HG03196 (cell line): ENCODE measurements around the gene SPDYE16.
"Not testable (repeated sequence)": the region's sequence is repeated elsewhere in the genome, so short reads cannot be mapped to it uniquely, and the experiment has no call there.

Experiments used
- ATAC-seq: cut with Tn5 transposase; IDR thresholded peaks from one replicate; pipeline ENCODE4 v1.9.1; 2021; ENCODE audit not compliant: unreplicated experiment

SPDYE16 gene

DNA sequence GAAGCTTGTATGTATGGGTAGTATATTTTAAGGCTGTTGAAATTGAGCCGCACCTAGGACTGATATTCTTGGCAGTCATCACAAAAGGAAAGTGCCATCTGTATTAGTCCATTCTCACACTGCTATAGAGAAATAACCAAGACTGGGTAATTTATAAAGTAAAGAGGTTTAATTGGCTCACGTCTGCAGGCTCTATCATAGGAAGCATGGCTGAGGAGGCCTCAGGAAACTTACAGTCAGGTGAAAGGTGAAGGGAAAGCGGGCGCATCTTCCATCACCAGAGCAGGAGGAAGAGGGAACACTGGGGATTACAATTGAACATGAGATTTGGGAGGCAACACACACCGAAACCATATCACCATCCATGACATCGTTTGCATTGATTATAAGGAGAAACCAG is 8.9 kb upstream of the SPDYE16 start:
- not testable (repeated sequence) for ATAC-seq

DNA sequence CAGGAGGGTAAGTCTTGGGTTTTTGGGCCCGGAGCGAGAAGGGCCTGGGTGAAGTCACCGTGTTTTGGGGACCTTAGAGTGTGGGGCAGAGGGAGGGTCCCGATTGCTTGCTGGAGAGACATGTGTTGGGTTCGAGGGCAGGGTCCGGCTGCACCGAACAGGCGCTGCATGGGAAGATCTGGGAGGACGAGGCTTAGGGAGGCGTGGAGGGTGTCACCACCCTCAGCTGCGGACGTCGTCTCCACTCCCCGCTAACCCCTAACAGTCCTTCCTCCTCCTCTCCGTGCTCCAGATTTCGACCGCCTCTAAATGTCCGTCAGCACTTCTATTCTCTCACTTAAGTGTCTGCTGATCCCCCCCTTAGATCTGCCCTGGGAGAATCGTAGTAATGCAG is 6.8 kb upstream of the SPDYE16 start:
- not testable (repeated sequence) for ATAC-seq

DNA sequence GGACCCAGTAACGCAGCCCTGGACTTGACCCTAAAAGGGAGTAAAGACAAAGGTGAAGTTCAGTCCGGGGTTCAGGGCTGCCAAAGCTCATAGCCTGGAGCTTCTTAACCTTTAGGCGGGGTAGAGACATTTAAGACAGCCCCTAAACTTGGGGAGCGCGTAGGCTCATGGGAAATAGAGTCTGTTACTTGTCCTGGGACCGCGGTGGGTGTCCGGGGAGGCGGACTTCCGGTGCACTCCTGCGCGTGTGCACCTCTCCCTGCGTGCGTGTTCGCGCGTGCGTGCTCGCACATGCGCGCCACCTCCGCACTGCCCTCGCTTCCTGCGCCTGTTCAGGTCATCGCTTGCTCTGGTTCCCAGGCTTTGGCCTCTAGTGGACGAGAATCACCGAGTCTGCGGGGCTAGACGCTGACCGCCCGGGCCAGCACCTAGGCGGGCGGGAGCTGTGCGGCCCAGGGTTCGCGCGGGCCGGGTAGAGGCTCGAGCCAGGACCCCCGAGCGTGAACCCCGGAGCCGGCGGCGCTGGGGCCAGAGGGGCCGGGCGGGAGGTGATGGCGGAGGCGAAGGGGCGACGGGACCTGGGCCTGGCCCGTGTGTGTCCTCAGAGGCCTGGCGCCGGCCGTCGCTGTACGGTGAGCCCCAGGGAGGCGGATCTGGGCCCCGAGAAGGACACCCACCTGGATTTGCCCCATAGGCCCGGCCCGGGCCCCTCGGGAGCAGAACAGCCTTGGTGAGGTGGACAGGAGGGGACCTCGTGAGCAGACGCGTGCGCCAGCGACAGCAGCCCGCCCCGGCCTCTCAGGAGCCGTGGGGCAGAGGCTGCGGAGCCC is 6.1 kb upstream of the SPDYE16 start:
- peak; percentile 100 for ATAC-seq

DNA sequence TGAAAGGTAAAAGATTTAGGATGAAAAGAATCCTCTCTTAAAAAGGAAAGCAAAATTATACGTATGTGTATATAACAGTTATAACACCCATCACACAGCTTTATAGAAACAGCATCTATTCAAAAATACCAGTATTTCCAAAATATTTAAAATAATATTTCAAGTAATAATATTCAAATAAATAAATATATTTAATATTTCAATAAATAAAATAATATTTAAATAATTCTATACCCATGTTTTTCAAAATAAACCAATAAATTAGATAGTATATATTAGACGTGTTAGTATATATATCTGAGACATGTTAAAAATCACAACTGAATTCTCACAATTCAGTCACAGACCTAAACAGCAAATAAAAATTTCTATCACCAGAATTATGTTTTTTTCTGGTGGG is 11.5 kb downstream of the SPDYE16 start:
- ATAC-seq, result not testable (repeated sequence)

DNA sequence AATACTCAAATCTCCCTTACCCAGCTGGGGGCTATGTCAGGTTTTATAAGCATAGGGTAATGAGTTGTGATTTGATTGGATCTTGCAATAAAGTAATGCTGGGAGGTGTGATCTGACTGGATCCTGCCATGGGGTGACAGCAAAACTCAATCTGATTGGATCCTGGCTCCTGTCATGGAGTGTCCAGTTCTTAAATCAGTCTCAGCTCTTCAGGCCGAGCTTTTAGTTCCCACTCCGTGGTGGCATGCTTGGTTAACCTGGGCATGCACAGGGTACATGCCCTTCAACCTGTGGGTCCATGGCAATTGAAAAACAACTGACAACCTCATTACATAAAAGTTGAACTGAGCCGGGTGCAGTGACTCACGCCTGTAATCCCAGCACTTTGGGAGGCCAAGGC is 16.9 kb downstream of the SPDYE16 start:
- ATAC-seq, result not testable (repeated sequence)

DNA sequence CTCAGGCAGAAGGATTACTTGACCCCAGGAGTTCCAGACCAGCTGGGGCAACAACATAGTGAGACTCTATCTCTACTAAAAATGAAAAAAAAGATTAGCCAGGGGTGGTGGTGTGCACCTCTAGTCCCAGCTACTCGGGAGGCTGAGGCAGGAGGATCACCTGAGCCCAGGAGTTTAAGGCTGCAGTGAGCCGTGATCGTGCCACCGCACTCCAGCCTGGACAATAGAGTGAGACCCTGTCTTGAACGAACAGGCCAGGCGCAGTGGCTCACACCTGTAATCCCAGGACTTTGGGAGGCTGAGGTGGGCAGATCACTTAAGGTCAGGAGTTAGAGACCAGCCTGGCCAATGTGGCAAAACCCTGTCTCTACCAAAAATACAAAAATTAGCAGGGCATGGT is 26.2 kb downstream of the SPDYE16 start:
- ATAC-seq, result not testable (repeated sequence)

DNA sequence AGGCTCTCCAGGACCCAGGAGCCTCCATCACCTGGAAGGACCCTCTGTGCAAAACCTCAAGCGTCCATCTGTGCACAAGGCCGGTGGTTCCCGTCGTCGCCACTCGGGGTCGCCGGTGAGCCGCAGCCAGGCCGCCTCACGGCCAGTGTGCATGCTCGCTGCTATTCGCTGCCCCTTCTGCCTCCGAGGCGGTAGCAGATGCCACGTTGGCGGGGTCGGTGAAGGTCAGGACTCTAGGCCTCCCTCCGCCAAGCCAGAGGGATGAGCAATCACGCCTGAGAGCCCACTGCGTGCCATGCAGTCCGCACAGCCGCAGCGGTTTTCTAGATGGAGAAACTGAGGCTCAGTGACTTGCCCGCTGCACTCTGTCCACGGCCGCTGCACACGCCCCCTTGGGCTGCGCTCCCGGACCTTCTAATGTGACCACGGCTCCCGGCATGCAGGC is 27.1 kb downstream of the SPDYE16 start:
- ATAC-seq, result no peak

DNA sequence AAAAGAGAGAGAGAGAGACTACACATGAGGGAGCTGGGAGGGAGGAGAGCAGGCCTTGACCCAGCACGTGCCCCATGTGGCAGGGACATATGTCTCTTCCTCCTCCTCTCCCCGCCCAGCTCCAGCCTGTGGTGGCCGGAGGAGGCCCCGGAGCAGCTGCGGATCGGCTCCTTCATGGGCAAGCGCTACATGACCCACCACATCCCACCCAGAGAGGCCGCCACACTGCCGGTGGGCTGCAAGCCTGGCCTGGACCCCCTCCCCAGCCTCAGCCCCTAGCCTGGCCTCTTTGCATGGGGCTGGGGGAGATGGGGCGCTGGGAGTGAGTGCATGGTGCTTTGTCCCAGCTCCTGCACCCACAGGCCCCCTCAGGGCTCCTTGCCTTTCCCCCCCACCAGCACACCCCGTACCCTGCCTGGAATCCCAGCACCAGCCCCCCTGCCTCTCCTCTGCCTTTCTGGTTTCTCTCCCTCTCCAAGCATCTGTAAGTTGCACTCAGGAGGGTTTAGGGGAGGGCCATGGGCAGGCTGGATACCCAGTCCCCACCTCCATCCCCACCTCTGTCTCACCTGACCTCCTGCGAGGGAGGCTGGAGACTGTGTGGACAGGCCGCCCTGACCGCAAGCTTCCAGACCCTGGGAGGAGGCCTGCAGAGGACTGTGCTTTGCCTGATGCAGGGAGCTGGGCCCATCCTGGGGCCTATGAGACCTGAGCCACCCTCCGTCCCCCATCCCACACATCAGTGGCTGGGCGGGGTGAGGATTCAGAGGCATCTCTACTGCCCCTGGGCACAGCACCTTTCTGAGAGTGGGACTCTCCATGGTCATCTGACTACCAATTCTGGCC is 27.9 kb downstream of the SPDYE16 start:
- no peak for ATAC-seq

DNA sequence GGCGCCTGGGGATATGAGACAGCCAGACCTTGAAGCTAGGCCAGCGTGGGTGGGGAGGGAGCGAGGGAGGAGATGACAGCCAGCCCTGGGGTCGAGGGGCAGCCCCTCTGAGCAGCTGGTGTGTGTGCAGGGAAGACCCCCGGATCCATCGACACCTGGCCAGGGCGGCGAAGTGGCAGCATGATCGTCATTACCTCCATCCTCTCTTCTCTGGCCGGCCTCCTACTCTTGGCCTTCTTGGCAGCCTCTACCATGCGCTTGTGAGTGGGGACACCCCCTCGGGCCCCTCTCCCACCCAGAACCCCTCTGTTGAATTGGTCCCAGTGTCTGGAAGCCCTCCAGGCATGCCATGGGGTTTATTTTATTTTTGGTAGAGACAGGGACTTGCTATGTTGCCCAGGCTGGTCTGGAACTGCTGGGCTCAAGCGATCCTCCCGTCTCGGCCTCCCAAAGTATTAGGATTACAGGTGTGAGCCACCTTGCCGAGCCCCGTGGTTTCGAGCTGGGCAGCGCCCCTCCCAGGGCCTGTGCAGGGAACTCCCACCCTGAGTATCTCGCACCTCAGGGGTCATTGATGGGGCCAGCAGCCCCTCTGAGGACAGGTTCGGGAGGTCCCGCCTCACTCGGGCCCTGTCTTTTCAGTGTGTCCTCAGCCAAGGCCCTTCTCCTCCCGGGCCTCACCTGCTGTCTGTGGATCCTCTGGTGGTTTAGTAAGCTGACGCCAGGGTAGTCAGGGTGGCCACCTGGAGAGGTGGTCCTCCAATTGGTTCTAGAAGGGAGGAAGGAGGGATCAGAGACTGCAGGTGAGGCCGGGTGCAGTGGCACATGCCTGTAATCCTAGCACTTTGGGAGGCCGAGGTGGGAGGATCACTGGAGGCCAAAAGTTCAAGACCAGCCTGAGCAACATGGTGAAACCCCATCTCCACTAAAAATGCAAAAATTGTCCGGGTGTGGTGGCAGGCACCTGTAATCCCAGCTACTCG is 29.0 kb downstream of the SPDYE16 start:
- no peak for ATAC-seq

DNA sequence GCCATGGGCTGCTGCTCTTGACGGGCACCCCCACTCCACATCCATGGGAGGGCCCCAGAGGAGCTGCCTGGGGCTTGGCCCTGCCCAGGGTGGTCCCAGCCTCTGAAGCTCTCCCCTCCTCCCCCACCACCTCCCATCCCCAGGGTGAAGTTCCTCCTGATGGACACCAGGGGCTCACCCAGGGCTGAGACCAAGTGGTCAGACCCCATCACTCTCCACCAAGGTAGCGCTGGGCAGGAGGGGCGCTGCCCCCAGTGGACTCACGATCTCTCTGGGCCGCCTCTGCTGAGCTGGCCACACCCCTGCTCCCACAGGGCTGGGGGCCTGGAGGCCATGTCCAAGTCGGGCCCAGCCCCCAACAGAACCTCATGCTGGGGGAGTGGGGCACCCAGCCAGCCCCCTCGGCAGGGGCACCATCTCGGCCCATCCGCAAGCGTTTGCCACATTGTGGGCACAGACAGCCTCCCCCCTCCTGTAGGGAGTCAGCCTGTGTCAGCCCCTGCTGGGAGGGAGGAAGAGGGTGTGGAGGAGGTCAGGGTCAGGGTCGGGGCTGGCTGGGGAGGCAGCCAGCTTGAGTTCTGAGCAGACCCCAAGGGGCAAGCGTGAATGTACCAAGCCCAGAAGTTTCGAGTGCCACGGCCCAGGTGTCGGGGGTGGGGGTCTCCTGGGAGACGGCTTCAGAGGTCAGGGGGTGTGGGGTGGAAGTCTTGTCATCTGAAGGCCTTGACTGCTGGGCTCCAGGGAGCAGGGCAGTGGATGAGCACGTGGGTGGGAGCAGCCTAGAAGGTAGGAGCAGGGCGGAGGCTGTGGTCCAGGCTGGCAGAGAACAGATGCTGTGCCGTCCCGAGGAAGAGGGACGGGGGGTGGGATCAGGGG is 29.9 kb downstream of the SPDYE16 start:
- no peak for ATAC-seq

DNA sequence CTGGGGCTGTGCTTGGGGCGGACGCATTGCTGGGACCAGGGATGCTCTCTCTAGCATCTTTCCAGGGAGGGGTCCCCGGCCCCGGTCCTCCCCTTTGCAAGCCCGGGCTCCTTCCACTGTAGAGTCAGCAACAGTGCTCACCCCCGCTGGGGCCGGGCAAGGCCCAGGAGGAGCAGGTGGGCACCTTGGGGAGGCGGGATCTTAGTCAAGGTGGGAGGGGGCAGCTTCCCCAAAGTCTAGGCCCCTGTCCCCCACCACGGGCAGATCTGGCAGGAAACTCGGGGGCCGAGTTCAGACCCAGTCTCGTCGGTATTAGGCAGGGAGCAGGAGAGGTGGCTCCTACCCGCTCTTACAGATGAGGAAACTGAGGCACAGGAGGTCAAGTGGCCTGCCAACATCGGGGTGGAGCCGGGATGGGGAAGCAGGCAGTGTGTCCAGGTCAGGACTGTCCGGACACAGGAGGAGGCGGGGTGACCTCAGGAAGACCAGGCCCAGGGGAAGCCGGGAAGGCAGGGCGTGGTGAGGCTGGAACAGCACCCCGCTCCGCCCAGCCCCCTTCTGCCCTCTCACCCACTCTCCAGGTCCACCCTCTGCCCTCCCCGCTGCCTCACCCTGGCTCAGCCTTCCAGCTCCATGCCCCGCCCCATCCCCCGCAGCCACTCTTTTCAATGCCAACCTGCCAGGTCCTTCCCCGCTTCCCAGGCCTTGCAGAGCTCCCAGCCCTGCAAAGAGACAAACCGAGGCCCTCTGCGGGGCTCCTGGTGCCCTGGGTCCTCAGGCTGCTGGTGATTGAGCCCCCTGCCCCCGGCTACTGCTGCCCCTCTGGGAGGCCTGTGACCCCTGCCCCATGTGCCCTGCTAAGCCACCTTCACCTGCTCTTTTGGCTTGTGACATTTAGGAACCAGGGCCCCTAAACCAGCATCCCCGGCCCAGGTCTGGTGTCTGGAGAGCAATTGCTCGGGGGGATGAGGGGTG is 30.9 kb downstream of the SPDYE16 start:
- ATAC-seq, result not testable (repeated sequence)

DNA sequence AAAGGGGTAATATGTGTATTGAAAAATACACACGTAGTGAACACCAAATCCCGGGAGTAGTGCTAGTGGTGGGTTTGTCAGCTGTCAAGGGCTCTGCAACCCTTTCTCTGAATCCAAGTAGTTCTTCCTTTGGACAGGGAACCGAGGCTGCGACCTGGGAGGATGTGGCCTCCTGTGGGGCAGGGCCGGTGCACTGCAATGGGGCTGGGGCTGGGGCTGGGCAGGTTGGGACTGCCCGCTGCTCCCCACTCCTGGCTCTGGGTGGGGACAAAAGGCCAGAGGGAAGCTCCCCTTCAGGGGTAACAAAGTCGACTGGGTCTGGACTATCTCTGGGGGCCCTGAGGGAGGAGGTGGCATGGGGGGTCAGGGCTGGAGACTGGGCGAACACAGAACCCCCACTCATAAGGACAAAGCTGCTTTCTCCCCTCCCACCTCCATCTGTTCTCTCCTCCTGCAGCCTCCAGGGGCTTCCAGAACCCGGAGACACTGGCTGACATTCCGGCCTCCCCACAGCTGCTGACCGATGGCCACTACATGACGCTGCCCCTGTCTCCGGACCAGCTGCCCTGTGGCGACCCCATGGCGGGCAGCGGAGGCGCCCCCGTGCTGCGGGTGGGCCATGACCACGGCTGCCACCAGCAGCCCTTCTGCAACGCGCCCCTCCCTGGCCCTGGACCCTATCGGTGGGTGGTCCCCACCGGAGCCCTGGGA is 31.7 kb downstream of the SPDYE16 start:
- not testable (repeated sequence) for ATAC-seq

DNA sequence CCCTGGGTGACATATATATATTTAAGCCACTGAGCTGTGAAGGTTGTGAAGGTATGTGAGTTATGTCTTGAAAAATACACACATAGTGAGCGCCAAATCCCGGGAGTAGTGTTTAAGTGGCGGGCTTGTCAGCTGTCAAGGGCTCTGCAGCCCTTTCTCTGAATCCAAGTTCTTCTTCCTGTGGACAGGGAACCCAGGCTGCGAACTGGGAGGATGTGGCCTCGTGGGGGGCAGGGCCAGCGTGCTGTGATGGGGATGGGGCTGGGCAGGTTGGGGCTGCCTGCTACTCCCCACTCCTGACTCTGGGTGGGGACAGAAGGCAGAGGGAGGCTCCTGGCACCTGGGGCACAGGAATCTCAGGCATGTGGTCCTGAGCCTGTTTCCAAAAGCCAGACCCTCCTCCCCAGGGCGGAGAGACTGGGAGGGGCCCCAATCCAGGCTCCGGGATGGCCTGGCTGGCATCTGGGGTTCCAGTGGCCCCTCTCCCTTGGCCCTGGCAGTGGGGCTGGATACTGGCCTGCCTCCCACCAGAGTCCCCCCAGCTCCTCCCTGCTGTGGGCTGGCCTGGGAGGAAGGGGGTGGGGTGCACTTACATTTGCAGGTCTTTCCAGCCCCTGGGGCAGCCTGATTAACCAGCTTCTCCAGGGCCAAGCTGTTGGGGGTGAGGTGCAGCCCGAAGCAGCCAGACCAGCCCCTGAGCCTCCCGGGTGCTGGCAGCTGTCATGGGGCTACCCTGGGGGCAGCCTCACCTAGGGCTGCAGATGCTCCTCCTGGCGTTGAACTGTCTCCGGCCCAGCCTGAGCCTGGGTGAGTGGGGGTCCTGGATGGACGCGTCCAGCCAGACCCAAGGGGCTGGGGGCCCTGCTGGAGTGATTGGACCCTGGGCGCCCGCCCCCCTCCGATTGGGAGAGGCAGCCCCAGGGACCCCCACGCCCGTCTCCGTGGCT is 32.9 kb downstream of the SPDYE16 start, which contains the start of gene UPK3B:
TSS of gene UPK3B (plus strand) at position 622 of the 947 bp plus-strand sequence. CDS start at position 723, 101 bp downstream.
- ATAC-seq, result no peak

DNA sequence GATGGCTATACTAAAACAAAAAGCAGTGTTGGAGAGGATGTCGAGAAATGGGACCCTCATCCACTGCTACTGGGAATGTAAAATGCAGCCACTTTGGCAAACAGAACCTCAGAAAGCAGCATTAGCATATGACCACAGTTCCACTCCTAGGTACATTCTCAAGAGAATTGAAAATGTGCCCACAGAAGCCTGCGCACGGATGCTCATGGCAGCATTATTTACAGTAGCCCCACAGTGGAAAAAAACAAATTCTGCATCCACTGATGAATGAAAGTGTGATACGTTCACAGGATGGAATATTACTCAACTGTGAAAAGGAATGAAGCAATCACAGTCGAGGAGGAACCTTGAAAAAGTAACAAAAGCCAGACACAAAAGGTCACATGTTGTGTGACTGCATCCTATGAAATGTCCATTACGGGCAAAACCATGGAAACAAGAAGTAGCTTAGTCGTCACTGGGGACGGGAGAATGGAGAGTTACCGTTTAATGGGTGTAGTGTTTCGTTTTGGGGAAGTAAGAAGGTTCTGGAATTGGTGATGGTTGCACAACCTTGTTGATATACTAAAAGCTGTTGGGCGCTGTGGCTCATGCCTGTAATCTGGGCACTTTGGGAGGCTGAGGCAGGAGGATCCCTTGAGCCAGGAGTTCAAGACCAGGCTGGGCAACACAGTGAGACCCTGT is 35.2 kb downstream of the SPDYE16 start:
- ATAC-seq, result no peak

DNA sequence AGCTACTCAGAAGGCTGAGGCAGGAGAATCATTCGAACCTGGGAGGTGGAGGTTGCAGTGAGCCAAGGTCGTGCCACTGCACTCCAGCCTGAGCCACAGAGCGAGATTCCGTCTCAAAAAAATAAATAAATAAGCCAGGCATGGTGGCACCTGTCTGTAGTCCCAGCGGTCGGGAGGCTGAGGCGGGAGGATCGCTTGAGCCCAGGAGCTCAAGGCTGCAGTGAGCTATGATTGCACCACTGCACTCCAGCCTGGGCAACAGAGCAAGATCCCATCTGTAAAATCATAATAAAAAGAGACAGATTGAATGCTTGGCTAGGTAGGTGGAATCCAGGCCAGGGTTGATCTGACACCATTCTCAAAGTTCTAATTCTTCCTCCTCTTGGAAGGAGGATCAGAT is 36.5 kb downstream of the SPDYE16 start:
- ATAC-seq, result not testable (repeated sequence)

DNA sequence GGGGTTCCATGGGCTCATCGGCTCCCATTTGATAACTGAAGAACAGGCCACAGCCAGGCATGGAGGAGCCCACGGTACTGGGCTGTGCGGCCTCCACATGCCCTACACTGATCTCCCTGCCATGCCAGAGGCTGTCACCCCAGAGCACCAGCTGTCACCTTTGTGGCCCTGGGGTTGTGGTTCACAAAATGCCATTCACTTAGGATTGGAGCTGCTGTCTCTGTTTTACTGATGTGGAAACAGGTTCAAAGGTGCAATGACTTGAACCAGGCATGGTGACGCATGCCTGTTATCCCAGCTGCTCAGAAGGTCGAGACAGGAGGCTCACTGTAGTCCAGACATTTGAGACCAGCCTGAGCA is 37.0 kb downstream of the SPDYE16 start:
- ATAC-seq, result no peak
